Fibroblast of the conjunctiva (primary cell): ENCODE measurements around the gene IQGAP2.
A peak's percentile ranks its signal among the peaks of the same experiment; 100 is the strongest.
"Not testable (repeated sequence)": the region's sequence is repeated elsewhere in the genome, so short reads cannot be mapped to it uniquely, and the experiment has no call there.

Source experiments
- DNase-seq: peaks from one replicate; pipeline ENCODE4 v3.0.0-alpha.2; 2010; ENCODE audit warnings: low read depth

IQGAP2 gene

DNA sequence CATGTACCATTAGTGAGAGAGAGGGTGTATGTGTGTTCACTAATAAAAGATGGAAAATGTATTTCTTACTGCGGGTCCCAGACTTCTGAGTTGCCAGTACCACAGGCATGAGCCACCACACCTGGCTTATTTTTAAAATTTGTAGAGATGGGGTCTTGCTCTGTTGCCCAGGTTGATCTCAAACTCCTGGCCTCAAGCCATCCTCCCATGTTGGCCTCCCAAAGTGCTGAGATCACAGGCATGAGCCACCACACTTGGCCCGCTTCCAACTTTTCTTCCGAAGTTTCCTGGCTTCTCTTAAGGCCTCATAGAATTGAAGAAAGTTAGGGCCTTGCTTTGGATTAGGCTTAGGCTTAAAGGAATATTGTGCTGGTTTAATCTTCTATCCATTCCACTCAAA lies 260.5 kb downstream of the IQGAP2 start:
- DNase-seq = no peak

GRCh38 chr5:76664079-76664478 lies 261.0 kb downstream of the IQGAP2 start:
- no peak for DNase-seq

DNA sequence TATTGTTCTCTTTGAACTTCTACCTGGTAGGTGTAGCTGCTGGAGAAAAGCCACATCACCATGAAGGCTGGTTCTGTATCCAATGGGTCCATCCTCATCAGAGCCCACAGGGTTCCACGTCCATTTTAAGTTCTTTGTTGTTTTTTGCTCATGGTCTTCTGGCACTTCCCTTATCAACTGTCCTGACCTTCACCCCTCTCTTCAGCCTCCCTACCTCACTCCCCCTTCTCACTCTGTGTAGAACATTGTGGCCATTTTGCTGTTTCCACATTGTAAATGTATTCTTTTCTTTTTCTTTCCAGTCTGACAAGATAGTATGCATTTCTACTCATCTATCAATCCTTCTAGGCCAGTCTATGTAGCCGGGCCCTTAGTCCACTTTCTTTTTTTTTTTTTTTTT lies 264.4 kb downstream of the IQGAP2 start:
- no peak for DNase-seq

GRCh38 chr5:76669245-76669644 lies 266.2 kb downstream of the IQGAP2 start:
- no peak for DNase-seq

- DNase-seq = no peak
These were observed 267.4 kb downstream of the IQGAP2 start for GRCh38 chr5:76670508-76670907.

DNA sequence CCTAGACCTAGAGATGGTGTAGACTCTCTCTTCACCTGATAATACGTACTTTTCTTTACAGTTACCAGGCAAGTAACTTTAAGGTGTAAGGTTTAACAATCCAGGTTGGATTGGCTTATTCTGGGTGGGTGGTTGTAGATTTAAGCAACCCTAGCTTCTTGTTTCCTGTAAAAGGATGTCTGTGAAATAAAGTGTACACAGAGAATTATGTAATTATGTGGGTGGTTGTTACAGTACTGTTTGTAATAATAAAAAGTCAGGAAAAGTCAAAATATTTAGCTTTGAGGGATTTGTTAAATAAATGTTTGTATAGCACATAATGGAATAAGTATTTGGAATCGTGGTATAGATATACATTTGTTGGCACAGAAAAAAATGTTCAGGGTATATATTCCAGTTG lies 269.2 kb downstream of the IQGAP2 start:
- no peak for DNase-seq

DNA sequence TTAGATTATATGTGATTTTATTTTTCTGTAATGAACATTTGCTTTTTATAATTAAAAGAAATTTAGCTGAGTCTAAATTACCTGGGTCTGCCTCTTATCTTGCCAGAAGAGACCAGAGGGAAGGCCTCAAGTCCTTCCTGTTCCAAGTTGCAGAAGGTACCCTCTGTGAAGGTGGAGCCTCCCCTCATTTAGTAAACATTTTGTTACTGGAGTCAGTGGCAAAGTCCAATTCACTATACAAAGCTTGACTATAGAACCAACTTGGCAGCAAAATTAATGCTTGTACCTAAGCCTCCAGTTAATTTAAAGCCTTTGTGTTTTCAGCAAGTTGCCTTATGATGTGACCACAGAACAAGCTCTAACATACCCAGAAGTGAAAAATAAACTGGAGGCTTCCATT lies 270.0 kb downstream of the IQGAP2 start:
- DNase-seq = no peak

DNA sequence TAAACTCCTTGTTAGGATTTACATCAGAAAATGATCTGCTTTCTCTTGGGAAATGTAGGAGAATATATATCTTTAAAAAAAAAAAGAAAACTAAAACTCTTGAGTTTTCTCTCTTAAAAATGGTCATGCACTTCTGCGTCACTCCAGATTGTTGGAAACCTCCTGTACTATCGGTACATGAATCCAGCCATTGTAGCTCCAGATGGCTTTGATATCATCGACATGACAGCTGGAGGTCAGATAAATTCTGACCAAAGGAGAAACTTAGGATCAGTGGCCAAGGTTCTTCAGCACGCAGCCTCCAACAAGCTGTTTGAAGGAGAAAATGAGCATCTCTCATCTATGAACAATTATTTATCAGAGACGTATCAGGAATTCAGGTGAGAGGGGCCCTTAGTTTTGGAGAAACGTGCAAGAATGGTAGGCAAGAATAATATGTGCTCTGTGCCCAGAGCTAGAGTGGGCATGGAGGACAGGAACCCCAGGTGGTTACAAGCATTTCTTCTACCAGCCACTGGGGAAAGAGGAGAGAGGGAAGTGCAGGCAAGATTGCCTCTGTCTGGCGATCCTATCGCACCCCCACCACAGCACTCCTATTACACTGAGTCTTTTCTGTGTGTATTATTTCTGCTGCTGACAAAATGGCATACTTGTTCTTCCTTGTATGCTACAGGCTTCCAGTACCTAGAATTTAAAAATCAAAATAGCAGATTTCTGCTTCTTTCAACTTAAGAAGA lies 271.4 kb downstream of the IQGAP2 start:
- DNase-seq = no peak

DNA sequence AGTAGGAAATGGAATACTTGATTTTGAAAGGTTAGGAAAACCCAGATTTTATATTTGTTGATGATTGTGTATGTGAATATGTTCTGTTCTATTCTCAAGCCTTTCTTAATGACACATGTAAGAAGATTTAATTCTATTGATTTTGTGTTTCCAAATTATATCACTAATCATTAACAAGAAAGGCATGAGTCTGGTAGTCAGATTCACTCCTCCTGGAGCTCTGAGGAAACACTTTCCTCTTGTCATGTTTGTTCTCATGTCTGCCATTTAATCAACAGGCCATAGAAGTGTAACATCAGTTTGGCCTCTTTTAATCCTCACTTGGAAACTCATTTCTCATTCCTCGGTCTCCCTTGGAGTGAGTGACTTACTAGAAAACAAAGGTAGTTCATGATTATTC lies 272.3 kb downstream of the IQGAP2 start:
- no peak for DNase-seq

- DNase-seq = no peak
These were observed 274.9 kb downstream of the IQGAP2 start for GRCh38 chr5:76677849-76678472.

DNA sequence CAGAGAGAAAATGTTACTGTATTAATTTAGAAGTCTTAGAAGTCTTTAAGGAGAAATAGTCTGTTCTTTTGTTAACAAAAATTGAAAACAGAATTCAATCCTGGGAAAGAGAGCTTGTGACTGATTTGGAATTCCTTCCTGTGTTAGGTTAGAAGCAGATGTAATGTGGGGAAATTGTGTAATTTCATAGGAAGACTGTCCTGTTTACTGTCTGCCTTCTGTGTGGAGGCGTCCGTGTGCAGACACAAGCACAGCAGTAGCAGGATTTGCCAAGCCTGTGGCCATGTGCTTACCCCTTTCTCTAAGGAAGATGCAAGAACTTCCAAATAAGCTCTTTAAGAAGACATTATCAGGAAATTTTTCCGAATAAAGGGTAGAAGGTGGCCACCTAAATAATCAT lies 276.1 kb downstream of the IQGAP2 start:
- DNase-seq = no peak

GRCh38 chr5:76680826-76681225 lies 277.7 kb downstream of the IQGAP2 start:
- DNase-seq = not testable (repeated sequence)

GRCh38 chr5:76681287-76681686 lies 278.2 kb downstream of the IQGAP2 start:
- DNase-seq = no peak

DNA sequence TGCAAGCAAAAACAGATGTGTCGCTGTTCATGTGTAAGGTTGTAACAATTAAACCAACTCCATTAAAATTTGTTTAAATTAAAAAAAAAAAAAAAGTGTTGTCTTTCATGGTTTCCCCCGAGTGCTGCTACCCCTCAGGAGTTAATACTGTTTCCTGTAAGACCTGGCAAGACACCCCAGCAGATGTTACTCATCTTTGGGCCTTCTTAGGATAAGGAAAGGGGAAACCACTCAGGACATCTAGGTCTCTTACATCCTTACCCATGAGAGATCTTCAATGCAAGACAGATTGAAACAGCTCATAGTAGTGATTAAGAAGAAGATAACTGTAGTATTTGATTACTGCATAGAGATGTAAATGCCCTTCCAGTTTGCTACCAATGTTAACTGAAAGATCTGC lies 279.3 kb downstream of the IQGAP2 start:
- DNase-seq = no peak

GRCh38 chr5:76683816-76684731 lies 281.0 kb downstream of the IQGAP2 start:
- no peak for DNase-seq

DNA sequence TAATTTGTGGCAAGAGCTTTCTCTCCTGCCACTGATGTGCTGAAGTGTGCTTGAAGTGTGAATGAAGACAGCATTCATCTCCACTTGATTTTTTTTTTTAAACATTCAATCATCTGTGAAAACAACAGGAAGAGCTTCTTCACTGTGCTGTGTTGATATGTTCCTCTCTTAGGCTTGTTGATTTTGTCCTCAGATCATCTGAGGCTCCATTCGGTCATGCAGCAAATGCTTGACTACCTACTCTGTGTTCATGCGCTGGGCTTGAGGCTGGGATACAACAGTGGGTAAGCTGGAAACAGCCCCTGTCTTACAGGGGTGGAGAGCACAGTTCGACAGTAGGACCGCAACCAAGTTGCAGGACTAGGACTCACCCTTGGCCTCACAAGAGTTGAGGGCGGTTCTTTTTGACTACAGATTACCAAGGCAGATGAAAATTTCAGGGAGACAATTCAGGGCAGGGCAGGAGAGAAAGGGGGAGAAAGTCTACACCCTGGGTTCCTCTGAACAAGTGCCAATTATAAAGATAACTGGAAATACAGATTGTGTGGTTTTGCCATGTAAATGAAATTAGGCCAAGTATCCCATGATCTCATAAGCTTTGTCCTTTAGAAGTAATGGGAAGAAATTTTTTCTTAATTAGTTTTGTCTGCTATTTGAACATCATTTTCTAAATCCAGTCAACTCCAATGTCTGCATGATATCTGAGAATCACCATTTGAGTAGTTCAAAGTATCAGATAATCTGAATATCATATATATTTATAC lies 281.9 kb downstream of the IQGAP2 start:
- DNase-seq = no peak

DNA sequence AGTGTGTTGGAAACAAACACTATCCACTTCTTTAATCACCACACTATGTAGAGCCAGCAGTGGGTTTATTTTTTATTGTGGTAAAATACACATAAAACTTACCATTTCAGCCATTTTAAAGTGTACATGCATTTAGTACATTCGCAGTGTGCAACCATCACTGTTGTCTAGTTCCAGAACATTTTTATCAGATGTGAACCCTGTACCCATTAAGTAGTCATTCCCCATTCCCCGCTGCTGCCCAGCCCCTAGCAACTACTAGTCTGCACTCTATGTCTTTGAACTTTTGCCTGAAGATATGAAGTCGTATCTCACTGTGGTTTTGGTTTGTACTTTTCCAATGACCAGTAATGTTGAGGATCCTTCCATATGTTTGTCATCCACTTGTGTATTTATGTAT lies 282.6 kb downstream of the IQGAP2 start:
- no peak for DNase-seq

DNA sequence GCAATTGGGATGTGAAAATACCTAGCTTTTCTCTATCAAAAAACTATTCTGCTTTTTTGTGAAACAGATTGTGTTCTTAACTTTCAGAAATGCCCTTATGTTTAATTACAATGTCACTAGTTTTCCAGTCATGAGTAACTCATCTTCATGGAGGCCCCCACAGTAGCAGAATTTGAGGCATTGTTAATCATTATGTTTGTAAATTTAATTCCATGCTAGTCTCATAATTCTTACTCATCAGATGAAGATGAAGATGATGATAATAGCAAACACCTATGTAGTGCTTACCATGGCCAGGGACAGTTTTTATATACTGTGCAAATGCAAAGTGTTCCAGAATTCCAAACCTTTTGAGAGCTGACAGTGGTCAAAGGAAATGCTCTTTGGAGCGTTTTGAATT lies 285.1 kb downstream of the IQGAP2 start:
- no peak for DNase-seq

GRCh38 chr5:76688836-76689235 lies 285.8 kb downstream of the IQGAP2 start:
- DNase-seq = no peak

GRCh38 chr5:76689321-76690036 lies 286.4 kb downstream of the IQGAP2 start:
- peak; percentile 84 for DNase-seq

DNA sequence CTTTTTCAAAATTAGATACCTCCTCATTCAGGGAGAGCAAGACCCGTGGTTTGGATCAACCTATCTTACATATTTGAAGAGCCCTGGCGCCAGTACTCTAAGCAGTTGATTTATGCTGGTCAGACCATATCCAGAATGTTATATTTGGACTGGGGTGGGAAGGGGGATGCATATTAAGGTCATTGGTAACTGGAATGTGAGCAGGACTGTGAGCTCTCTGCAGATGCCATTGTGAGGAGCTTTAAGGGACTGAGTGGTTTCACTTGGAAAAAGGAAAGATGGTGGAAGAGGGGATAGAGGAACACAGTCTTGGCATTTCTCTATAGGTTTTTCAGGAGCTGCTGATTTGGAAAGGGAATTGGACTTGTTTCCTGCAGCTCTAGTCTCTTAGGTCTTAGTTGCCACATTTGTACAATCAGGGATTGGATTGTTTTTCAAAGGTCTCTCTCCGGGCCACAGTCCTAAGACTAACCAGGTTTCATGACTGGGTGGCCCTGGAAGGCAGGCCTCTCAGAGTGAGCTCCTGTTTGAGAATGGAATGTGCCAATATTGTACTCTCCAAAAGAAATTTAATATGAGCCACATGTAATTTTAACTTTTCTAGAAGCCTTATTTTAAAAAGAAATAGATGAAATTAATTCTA lies 287.1 kb downstream of the IQGAP2 start:
- no peak for DNase-seq
